ENCODE data around the gene CKMT1A. TPM values are rescaled to one million over a fixed set of nuclear protein-coding genes. Genes with fewer than 3 reads are reported as not detected.

The CKMT1A gene
- total and polyA plus RNA-seq, 10 of the 15 experiments (the other 5 are each of a cell fraction or from before 2014, with no cell fraction given) = 0.05 TPM; not detected in 9

DNA sequence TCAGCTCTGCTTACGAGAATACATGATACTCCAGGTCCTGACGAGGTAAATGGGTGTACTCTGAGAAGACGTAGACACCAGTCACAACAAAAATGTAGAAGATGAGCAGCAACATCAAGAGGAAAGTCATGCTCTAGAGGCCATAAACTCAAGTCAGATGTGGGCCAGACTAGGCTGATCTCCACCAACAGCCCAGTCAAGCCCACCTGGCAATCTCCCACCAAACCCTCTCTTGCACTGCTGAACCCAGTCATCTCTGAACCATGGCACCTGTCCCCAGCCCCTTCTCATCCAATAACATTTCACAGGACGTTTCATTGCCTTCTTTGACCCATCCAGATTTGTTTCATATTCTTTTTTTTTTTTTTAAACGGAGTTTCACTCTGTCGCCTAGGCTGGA, 41.8 kb downstream of the CKMT1A start:
- FAIRE-seq (no peak), DNase-seq (ENCODE audit: low read depth, low spot score) (no peak), ATAC-seq (peak; percentile 79)
- Histone ChIP-seq H3K27ac (ENCODE audit: control insufficient read depth, insufficient read depth) (peak overlapping the region; percentile 74), H3K27me3 (replicated peaks in 1 of 2; ENCODE audit: control insufficient read depth in 2 of 2, insufficient read depth in 2 of 2, low read length in 1 of 2) (no peaks in the 10 kb centered on the region), H3K4me3 (peak overlapping the region; percentile 63), H3K4me1 (ENCODE audit: control insufficient read depth, insufficient read depth, low read length) (no peaks in the 10 kb centered on the region), H3K9ac (ENCODE audit: control insufficient read depth, insufficient read depth, low read length) (peak overlapping the region; percentile 1; the same call in 1 of the 2 replicates), H3K4me2 (ENCODE audit: control insufficient read depth, insufficient read depth) (peak overlapping the region; percentile 43), H2AFZ (ENCODE audit: control insufficient read depth, low read depth, low read length) (peak overlapping the region; percentile 22), H3K79me2 (ENCODE audit: control insufficient read depth, insufficient read depth, low read length) (no peaks in the 10 kb centered on the region), H4K20me1 (ENCODE audit: control insufficient read depth, insufficient read depth) (no peaks in the 10 kb centered on the region), H3K36me3 (ENCODE audit: control insufficient read depth in 2 of 2, insufficient read depth in 2 of 2, low read length in 1 of 2) (no peaks in the 10 kb centered on the region), H3K9me3 (replicated peaks; ENCODE audit: control insufficient read depth, insufficient read depth, low read length) (no peaks in the 10 kb centered on the region)
- ChIA-PET POLR2A (interaction anchor here (0.7 to 1.4 kb wide), 4 partner anchors 10 to 89 kb away, joined by 3 to 7 read pairs (median 6); partner anchors contain the start of genes MFAP1 and PDIA3), RAD21 (ENCODE audit: unreplicated experiment) (interaction anchor here (0.8 to 0.9 kb wide), 3 partner anchors 14 to 53 kb away, joined by 5 to 10 read pairs (median 8); no protein-coding TSS in a partner anchor), SMC1A (ENCODE audit: uncharacterized antibody, unreplicated experiment) (interaction anchor here (0.8 to 1.1 kb wide), 2 partner anchors 53 to 73 kb away, joined by 3 read pairs; no protein-coding TSS in a partner anchor), CTCF (interaction anchor here (0.6 to 1.2 kb wide), 5 partner anchors 8 to 364 kb away, joined by 3 read pairs; no protein-coding TSS in a partner anchor)
- intact Hi-C loops (cut with micrococcal nuclease; ENCODE audit: unreplicated experiment) = no loop called here
- 1% methylated on average over 6 of the region's 6 CpGs for WGBS (ENCODE audit: insufficient coverage, insufficient replicate concordance, low lambda C conversion rate, missing lambda C conversion rate)
- in situ Hi-C loops (cut with MboI) = loop anchor here (10.0 kb wide), 1 partner anchor 49 kb away; no protein-coding TSS in a partner anchor
- BruUV-seq (replicated peaks) = no TSS peak
- TF ChIP-seq CBFB (IDR thresholded peaks at IDR 0.05; ENCODE audit: low read depth) (0 out of 2 replicates have a peak, but pooled peaks have one; percentile 13), JUND (IDR thresholded peaks at IDR 0.05; ENCODE audit: low read depth, low read length) (no peak), FOXK2 (IDR thresholded peaks at IDR 0.05) (no peak), JUNB (IDR thresholded peaks at IDR 0.05) (peak; percentile 50; the same call in 1 of the 2 replicates), CHD4 (IDR thresholded peaks at IDR 0.05) (no peak), ATF2 (IDR thresholded peaks at IDR 0.05; ENCODE audit: low read length) (no peak), MYB (IDR thresholded peaks at IDR 0.05; ENCODE audit: borderline replicate concordance, low read depth, low read length) (no peak), ZBTB4 (CRISPR knock-in tag; IDR thresholded peaks at IDR 0.05) (no peak), SUPT20H (IDR thresholded peaks at IDR 0.05; ENCODE audit: borderline replicate concordance, control insufficient read depth, low read depth, low read length) (no peak), HCFC1 (IDR thresholded peaks at IDR 0.05; ENCODE audit: low read length) (no peak), SPI1 (IDR thresholded peaks at IDR 0.05; ENCODE audit: borderline replicate concordance, insufficient read depth, low read depth, low read length) (no peak), TCF12 (IDR thresholded peaks at IDR 0.05; ENCODE audit: low read depth, low read length) (peak; percentile 84; the same call in 1 of the 2 replicates), TAF1 (IDR thresholded peaks at IDR 0.05; ENCODE audit: borderline replicate concordance, low read depth, low read length) (no peak), FOS (IDR thresholded peaks at IDR 0.05; ENCODE audit: borderline replicate concordance, extremely low read depth, insufficient read length) (no peak), TCF3 (IDR thresholded peaks at IDR 0.05; ENCODE audit: borderline replicate concordance, insufficient read depth, low read depth, low read length) (peak; percentile 61; the same call in 1 of the 2 replicates), MTA3 (IDR thresholded peaks at IDR 0.05; ENCODE audit: borderline replicate concordance, low read length) (0 out of 2 replicates have a peak, but pooled peaks have one; percentile 35), PAX8 (IDR thresholded peaks at IDR 0.05) (no peak), MEF2A (IDR thresholded peaks at IDR 0.05; ENCODE audit: insufficient read depth, low read depth, low read length) (no peak), SIX5 (IDR thresholded peaks at IDR 0.05; ENCODE audit: low read depth, low read length, severe bottlenecking) (no peak)
